Cardiac muscle cell (in vitro differentiated cells and primary cell): ENCODE data around the gene GTPBP1. TPM values are rescaled to one million over a fixed set of nuclear protein-coding genes. Genes with fewer than 3 reads are reported as not detected.
A peak's percentile ranks its signal among the peaks of the same experiment; 100 is the strongest.

Experiments used
- DNase-seq, 2 donors: peaks; one replicate each; pipeline versions ENCODE4 v3.0.0 to v3.0.0-alpha.2; 2010 to 2017; ENCODE audit warnings: low read depth in 1 of 2, low spot score in 1 of 2
- H3K27ac ChIP-seq: fragments of 200-600 bp; sonication (generic); 2 replicates; pipeline ENCODE4 v1.5.1; 2016
- H3K27me3 ChIP-seq: fragments of 200-600 bp; sonication (generic); 2 replicates; pipeline ENCODE4 v1.6.0; 2016; ENCODE audit warnings: control low read depth
- H3K36me3 ChIP-seq: fragments of 200-600 bp; sonication (generic); 2 replicates; pipeline ENCODE4 v1.5.1; 2016; ENCODE audit warnings: control low read depth
- H3K4me1 ChIP-seq: fragments of 200-600 bp; sonication (generic); 2 replicates; pipeline ENCODE4 v1.8.1; 2017; ENCODE audit warnings: low read depth, mild to moderate bottlenecking, mixed run types
- H3K4me3 ChIP-seq: fragments of 200-600 bp; sonication (generic); 2 replicates; pipeline ENCODE4 v1.5.1; 2016; ENCODE audit warnings: mild to moderate bottlenecking
- H3K9me3 ChIP-seq: fragments of 200-600 bp; sonication (generic); 2 replicates; pipeline ENCODE4 v1.5.1; 2017; ENCODE audit warnings: low read depth, mild to moderate bottlenecking, control low read depth
- polyA plus RNA-seq: library from polyadenylated mRNA; unstranded; fragments of >200 nt; fragmentation: Nextera tagmentation; extraction: Ambion mirVana; gene quantifications from 2 replicates; pipeline ENCODE4 v1.2.1, GENCODE V29; 2016
- total RNA-seq: library from RNA; depleted of rRNA; stranded (reverse); fragments of >200 nt; gene quantifications from 2 replicates; pipeline ENCODE4 v1.2.3, GENCODE V29; 2016
- TF ChIP-seq, protein P1 (sequence below): IDR thresholded peaks from 2 replicates; pipeline ENCODE4 v1.5.1; 2012; ENCODE audit warnings: low read depth, mild to moderate bottlenecking, low read length

The GTPBP1 gene
- total and polyA plus RNA-seq, 2 experiments from 2014 or later = 49.8 to 92.2 TPM

- peaks cover 2% of the 10 kb centered on the region for H3K4me1 ChIP-seq
- peaks cover 31% of the 10 kb centered on the region for H3K36me3 ChIP-seq
- no peak for DNase-seq
- TF ChIP-seq, protein P1, sequence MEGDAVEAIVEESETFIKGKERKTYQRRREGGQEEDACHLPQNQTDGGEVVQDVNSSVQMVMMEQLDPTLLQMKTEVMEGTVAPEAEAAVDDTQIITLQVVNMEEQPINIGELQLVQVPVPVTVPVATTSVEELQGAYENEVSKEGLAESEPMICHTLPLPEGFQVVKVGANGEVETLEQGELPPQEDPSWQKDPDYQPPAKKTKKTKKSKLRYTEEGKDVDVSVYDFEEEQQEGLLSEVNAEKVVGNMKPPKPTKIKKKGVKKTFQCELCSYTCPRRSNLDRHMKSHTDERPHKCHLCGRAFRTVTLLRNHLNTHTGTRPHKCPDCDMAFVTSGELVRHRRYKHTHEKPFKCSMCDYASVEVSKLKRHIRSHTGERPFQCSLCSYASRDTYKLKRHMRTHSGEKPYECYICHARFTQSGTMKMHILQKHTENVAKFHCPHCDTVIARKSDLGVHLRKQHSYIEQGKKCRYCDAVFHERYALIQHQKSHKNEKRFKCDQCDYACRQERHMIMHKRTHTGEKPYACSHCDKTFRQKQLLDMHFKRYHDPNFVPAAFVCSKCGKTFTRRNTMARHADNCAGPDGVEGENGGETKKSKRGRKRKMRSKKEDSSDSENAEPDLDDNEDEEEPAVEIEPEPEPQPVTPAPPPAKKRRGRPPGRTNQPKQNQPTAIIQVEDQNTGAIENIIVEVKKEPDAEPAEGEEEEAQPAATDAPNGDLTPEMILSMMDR = no peak
- H3K27me3 ChIP-seq = no peaks in the 10 kb centered on the region
- H3K4me3 ChIP-seq = no peak overlapping the region
- H3K27ac ChIP-seq = no peak overlapping the region
- H3K9me3 ChIP-seq = no peaks in the 10 kb centered on the region
These were observed 44.9 kb downstream of the GTPBP1 start for GRCh38 chr22:38750638-38751037.

DNA sequence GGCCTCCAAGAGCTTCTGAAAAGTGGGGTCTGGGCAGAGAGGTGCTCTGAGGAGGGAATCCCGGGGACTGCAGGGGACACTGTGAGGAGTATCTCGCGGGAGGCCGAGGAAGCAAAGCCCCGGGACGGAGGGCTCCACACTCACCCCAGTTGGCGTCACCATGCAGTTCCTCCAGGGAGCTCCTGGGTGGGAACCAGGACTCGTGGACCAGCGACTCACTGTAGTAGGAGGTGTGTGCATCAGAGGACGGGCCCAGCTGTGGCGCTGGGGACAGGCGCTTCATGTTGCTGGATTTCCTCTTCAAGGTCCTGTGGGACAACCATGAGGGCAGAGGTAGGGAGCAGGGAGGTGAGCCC, 45.3 kb downstream of the GTPBP1 start:
- Histone ChIP-seq H3K9me3 (no peaks in the 10 kb centered on the region), H3K4me3 (no peak overlapping the region), H3K27me3 (no peaks in the 10 kb centered on the region), H3K4me1 (peaks cover 2% of the 10 kb centered on the region), H3K27ac (no peak overlapping the region), H3K36me3 (peaks cover 29% of the 10 kb centered on the region)
- TF ChIP-seq, protein P1 = no peak
- no peak for DNase-seq

DNA sequence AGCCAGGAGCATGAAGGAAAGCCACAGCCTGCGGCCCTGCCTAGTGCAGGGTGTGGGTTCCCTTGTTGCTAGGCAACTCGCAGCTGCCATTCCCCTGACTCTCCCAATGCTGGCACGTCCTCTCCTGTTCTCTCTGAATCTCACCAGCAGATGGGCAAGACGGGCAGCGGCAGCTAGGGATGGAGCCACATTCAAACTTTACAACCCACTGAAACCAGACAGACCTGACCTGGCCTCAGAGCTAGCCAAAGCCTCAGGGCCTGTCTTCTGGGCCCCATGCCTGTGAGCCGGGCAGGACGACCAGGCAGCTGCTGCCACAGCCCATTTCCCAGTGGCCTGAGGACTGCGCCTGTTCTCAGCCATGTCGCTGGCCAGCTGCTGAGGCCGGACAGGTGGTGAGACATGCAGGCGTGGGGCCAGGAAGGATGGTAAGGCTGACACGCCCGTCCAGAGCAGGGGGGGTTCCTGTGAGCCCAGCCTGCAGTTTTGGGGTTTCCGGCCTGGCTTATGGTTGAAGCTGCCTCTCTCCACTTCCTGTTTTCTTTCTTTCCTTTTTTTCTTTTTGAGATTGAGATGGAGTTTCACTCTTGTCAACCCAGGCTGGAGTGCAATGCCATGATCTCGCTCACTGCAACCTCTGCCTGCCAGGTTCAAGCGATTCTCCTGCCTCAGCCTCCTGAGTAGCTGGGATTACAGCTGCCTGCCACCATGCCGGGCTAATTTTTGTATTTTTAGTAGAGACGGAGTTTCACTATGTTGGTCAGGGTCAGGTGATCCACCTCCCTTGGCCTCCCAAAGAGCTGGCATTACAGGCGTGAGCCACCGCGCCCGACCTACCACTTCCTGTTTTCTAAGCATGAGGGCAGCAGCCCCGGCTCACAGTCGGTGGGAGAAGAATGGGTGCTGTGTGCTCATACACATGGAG, 45.9 kb downstream of the GTPBP1 start:
- Histone ChIP-seq H3K4me1 (peaks cover 2% of the 10 kb centered on the region), H3K27ac (no peak overlapping the region), H3K36me3 (peaks cover 28% of the 10 kb centered on the region), H3K27me3 (no peaks in the 10 kb centered on the region), H3K4me3 (no peak overlapping the region), H3K9me3 (no peaks in the 10 kb centered on the region)
- no peak for DNase-seq
- TF ChIP-seq, protein P1 = no peak

- no peaks in the 10 kb centered on the region for H3K27me3 ChIP-seq
- H3K27ac ChIP-seq = peak overlapping the region; percentile 83
- TF ChIP-seq, protein P1 = no peak
- H3K4me1 ChIP-seq = peaks cover 2% of the 10 kb centered on the region
- H3K9me3 ChIP-seq = no peaks in the 10 kb centered on the region
- peak overlapping the region; percentile 84 for H3K4me3 ChIP-seq
- peak; percentile 41 to 78 for DNase-seq
- H3K36me3 ChIP-seq = peaks cover 24% of the 10 kb centered on the region
These were observed 48.4 kb downstream of the GTPBP1 start for GRCh38 chr22:38753948-38754750.

- Histone ChIP-seq H3K4me3 (peak overlapping the region; percentile 84), H3K27me3 (no peaks in the 10 kb centered on the region), H3K4me1 (peaks cover 2% of the 10 kb centered on the region), H3K27ac (peak overlapping the region; percentile 83), H3K9me3 (no peaks in the 10 kb centered on the region), H3K36me3 (peaks cover 21% of the 10 kb centered on the region)
- peak in 1 of 2 donors; percentile 57 for DNase-seq
- TF ChIP-seq, protein P1 = no peak
These were observed 49.0 kb downstream of the GTPBP1 start for GRCh38 chr22:38754751-38755154.
